LNCAP (cell line): ENCODE results near the gene NACC2.

Experiments
- TF ChIP-seq, protein P1 (sequence below): fragments of 450-650 bp; IDR thresholded peaks from 2 replicates; pipeline ENCODE4 v1.5.1; 2017; ENCODE audit warnings: mild to moderate bottlenecking

Gene NACC2

DNA sequence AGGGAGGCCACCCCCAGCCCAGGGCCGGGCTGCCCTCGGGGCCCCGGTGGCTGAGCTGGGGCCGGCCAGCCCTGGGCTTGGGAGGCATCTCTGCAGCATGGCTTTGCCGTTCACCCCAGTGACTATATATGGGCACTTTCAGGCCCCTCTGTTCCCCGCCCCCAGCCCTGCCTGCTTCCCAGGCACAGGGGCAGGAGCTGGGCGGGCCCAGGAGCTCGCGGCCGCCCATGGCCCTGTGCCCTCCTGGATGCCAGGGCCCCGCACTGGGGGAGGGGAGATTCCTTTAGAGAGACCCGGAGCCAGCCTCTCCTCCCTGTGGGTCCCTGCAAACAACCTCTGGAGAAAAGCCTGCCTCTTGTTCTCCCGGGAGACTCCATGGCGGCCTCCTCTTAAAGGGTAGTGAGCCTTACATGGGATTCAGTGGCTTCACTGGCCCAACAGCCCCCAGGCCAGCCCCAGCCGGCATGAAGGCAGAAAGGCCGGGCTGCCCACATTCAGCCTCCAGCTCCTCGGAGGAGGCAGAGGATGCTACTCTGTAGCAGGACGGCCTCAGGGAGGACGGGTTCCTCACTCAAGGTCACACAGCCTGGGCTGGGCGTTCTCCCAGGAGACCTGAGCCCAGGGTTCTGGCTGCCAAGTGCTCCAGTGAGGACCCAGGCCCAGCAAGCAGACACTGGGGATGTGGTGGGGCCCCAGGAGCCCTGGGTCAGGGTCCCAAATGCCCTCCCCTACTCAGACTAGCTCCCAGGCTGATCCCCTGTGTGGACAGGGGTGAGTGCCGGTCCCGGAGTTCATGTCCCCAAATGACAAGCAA lies 4.1 kb downstream of the NACC2 start:
- TF ChIP-seq, protein P1, sequence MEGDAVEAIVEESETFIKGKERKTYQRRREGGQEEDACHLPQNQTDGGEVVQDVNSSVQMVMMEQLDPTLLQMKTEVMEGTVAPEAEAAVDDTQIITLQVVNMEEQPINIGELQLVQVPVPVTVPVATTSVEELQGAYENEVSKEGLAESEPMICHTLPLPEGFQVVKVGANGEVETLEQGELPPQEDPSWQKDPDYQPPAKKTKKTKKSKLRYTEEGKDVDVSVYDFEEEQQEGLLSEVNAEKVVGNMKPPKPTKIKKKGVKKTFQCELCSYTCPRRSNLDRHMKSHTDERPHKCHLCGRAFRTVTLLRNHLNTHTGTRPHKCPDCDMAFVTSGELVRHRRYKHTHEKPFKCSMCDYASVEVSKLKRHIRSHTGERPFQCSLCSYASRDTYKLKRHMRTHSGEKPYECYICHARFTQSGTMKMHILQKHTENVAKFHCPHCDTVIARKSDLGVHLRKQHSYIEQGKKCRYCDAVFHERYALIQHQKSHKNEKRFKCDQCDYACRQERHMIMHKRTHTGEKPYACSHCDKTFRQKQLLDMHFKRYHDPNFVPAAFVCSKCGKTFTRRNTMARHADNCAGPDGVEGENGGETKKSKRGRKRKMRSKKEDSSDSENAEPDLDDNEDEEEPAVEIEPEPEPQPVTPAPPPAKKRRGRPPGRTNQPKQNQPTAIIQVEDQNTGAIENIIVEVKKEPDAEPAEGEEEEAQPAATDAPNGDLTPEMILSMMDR = no peak

DNA sequence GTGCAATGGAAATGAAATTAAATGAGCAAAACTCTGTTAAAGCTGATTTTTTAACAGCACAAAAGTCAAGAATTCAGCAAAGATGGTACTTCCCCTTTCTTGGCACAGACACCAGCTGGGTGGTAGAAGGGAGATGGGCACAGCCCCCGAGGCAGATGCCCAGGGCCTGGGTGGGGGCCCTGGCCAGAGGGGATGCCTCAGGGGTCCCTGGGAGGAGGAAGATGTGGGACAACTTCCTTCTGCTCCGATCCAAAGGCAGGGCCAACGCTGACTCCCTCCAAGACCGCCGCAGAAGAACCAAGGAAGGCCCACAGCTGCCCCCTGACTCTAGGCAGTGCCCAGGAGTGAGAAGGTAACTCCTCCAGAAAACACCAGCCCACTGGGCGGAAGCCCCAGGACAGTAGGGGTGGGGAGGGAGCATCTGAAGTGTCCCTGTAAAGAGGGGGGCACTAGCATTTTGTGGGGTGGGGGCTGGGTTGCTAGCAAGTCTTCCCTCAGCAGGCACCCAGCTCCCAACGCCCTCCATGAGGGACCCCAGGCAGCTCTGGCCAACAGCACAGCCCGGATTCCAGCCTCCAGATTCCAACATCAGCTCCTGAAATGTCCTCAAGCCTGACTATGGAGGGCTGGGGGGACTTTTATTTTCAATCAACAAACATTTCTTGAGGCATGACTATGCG lies 4.9 kb downstream of the NACC2 start:
- TF ChIP-seq, protein P1 = no peak

DNA sequence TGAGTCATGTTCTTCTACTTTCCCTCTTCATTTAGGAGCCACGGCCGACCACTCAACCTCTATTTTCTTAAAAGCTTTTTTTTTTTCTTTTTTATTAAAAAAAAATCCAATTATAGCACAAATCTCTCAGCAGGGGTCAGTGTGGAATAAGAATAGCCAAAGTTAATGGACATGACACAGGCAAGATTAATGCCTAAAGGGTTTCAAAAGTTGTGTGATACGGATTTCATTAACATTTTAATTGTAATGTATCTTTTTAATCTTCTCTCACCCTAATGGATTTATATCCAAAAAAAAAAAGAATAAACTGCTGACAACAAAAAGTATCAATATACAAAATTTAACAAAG lies 5.4 kb downstream of the NACC2 start:
- TF ChIP-seq, protein P1 = peak; percentile 34; the same call in 1 of the 2 replicates

DNA sequence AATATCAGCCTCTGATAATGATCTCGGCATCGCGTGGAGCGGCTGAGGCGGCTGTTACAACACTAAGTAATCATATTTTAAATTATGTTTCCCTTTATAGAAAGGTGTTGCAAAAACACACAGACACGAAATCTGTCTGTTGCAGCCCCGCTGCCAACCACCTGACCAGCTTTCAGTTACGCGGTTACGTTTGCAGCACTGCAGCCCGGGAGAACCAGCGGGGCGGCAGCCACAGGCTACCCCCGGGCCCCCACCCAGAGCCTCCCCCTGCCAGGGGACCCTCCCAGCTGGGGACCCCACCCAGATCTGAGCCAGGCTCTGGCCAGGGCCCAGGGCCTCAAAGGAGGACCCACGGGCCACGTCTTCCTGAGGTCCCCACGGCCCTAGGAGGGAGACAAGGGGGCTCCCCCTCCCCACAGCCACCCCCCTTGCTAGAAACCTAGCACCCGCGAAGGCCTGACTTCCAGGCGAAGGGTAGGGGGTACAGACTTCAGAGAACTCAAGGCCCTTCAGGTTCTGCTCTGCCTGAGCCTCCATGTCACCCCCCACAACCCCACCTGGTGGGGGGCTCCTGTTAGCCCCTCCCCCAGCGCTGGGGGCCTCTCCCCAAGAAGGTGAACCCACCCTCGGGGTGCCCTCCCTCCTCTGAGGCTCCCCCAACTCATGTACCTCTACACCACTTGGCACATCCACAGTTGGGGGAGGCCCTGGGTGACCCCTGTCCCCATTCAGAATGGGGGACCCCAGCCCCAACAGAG lies 6.0 kb downstream of the NACC2 start:
- TF ChIP-seq, protein P1 = no peak

DNA sequence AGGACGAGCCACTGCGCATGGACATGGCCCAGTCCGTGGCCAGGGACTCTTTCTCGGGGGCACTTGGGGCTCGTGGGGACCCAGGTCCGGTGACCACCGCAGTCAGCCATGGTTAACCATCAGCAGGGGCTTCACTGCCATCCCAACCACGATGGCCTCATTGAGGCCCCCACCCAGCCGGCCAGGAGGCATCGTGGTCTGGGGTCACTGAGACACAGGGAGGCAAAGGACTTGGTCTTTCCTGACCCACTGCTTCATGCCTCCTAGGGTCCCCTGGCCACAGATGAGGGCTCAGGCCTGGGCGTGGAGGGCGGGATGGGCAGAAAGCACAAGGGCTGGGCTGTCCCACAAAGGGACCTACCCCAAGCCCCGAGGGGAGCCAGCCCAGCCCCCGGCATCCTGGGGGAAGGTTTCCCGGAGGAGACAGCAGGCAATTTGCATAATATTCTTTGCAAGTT lies 6.6 kb downstream of the NACC2 start:
- TF ChIP-seq, protein P1 = no peak

DNA sequence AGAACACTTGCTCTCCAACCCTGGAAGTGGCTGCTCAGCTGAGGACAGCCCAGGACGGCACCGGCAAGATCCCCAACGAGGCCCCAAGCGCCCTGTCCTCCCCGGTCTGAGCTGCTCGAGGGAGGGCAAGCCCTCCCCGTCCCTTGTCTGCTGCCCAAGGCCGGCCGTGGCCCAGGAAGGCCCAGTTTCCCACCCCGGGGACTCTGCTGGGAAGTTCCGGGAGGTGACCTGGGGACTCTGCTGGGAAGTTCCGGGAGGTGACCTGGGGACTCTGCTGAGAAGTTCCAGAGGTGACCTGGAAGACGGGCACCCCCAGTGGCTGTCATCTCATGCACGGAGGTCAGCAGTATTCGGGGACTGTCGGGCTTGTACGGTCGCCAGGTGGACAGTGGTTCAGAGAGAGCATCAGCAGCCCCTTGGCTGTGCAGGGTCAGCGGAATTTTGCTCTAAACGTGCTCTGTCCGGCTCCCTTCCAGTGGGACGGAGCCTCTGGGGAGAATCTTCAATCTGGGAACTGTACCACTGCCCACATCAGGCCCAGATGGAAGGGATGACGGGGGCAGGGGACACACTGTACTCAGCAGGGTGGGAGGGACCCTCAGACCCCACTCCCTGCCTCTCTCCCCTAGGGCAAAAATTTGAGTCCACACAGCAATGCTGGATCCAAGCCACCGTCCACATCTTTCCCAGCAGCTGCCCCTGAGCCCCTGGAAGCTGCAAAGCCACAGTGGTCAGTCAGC lies 7.2 kb downstream of the NACC2 start:
- TF ChIP-seq, protein P1 = no peak
